Ishikawa (cell line): ENCODE measurements around the gene RAPGEF4.

Experiments used
- CEBPB ChIP-seq: IDR thresholded peaks from 2 replicates; pipeline ENCODE4 v1.6.1; 2012
- CREB1 ChIP-seq: IDR thresholded peaks from 2 replicates; pipeline ENCODE4 v1.6.1; 2012; ENCODE audit warnings: low read depth
- EGR1 ChIP-seq: IDR thresholded peaks from 2 replicates; pipeline ENCODE4 v1.6.1; 2012
- EP300 ChIP-seq: IDR thresholded peaks from 2 replicates; pipeline ENCODE4 v1.6.1; 2012; ENCODE audit warnings: borderline replicate concordance
- FOXM1 ChIP-seq: IDR thresholded peaks from 2 replicates; pipeline ENCODE4 v1.6.1; 2012; ENCODE audit warnings: low read depth, borderline replicate concordance
- NFIC ChIP-seq: IDR thresholded peaks from 2 replicates; pipeline ENCODE4 v1.6.1; 2012
- RAD21 ChIP-seq: IDR thresholded peaks from 2 replicates; pipeline ENCODE4 v1.6.1; 2012; ENCODE audit warnings: low read depth
- REST ChIP-seq: IDR thresholded peaks from 2 replicates; pipeline ENCODE4 v1.6.1; 2012; ENCODE audit warnings: low read depth, mild to moderate bottlenecking
- TAF1 ChIP-seq: IDR thresholded peaks from 2 replicates; pipeline ENCODE4 v1.6.1; 2012; ENCODE audit warnings: low read depth, mild to moderate bottlenecking
- TCF12 ChIP-seq: IDR thresholded peaks from 2 replicates; pipeline ENCODE4 v1.6.1; 2012; ENCODE audit warnings: low read depth
- TEAD4 ChIP-seq: IDR thresholded peaks from 2 replicates; pipeline ENCODE4 v1.6.1; 2012
- USF1 ChIP-seq: IDR thresholded peaks from 2 replicates; pipeline ENCODE4 v1.6.1; 2012
- YY1 ChIP-seq: IDR thresholded peaks from 2 replicates; pipeline ENCODE4 v1.6.1; 2012; ENCODE audit warnings: low read depth
- ZBTB7A ChIP-seq: IDR thresholded peaks from 2 replicates; pipeline ENCODE4 v1.6.1; 2012; ENCODE audit warnings: low read depth
- TF ChIP-seq, protein P1 (sequence below): IDR thresholded peaks from 2 replicates; pipeline ENCODE4 v1.6.1; 2012

RAPGEF4 gene

DNA sequence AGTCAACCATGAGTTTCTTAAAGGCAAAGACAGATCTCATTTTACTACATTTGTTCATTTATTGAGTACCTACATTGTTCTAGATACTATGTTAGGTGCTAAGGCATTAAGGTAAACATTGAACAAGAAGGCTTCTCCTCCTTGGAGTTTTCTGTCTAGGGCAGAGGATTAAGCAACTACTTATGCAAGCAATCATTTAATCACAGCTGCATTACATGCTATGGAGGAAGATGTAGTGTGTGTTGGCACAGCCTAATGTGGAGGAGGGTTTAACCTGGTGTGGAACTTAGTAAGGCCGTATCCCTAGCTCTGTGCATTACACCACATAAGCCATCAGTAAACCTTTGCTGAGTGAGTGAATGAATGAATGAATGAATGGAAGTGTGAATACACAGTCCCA lies 233.5 kb downstream of the RAPGEF4 start:
- TF ChIP-seq USF1 (no peak), CEBPB (no peak), TCF12 (no peak), REST (no peak), RAD21 (no peak), EGR1 (no peak), NFIC (no peak), YY1 (no peak)
- TF ChIP-seq, protein P1, sequence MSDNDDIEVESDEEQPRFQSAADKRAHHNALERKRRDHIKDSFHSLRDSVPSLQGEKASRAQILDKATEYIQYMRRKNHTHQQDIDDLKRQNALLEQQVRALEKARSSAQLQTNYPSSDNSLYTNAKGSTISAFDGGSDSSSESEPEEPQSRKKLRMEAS, result no peak

GRCh38 chr2:172969609-172970008 lies 234.0 kb downstream of the RAPGEF4 start:
- TF ChIP-seq CREB1 (no peak), YY1 (no peak), EGR1 (no peak), TAF1 (no peak), TCF12 (no peak), ZBTB7A (no peak), TEAD4 (no peak), EP300 (no peak)
- TF ChIP-seq, protein P1, result no peak

DNA sequence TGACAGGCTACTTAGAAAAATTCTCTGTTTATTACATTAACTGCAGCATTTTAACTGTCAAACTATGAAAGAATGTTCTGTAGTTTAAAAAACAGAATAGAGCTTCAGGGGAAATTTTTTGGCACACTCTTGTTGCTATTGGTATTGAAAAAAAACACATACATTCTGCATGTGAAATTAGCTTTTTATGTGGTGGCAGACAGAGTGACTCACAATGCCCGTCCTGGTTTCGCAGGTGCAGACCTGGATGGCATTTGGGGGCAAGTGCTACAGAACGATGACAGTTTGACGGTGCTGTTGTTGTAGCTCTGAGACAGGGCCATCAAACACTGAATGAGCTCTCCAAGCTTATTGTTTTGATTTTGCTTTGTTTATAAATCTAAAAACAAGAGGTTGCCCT lies 235.0 kb downstream of the RAPGEF4 start:
- TF ChIP-seq NFIC (no peak), RAD21 (no peak), TEAD4 (no peak), TCF12 (no peak), CEBPB (no peak), ZBTB7A (no peak), REST (no peak)
- TF ChIP-seq, protein P1, result no peak

DNA sequence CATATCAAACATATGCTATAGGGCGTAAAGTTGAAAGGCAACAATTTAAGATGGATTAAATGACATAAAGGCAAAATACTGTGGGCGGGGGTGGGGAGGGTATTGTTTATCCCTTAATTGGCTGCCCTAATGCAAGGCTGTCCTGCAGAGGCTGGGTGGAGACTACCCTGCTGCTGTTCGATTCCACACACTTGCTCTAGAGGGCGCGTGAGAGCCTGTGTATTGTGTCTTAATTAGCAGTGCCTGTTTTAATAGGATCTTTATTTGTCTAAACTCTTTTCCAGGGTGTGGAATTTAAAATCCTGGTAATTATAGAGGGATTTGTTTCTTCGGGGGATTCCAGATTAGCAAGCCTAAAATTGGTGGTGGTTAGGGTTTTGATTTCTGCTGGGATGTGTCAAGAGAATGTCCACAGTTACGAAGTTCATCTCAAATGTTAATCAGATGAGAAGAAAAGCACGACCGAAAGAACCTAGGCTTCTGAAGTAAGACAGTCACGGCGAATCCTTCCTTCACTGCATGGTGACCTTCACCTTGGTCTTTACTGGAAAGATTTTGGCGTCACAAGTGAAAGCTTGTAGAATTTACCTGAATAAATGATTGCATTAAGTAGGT lies 236.5 kb downstream of the RAPGEF4 start:
- peak; percentile 69 for TF ChIP-seq RAD21
- no peak for TF ChIP-seq EGR1
- TF ChIP-seq EP300, result no peak
- no peak for TF ChIP-seq TCF12

GRCh38 chr2:172974762-172975161 lies 239.1 kb downstream of the RAPGEF4 start:
- TF ChIP-seq REST (no peak), EGR1 (no peak), TCF12 (no peak), CEBPB (no peak), FOXM1 (no peak), NFIC (no peak), RAD21 (no peak), TAF1 (no peak), EP300 (no peak), ZBTB7A (no peak), TEAD4 (no peak), USF1 (no peak), YY1 (no peak), CREB1 (no peak)
- TF ChIP-seq, protein P1, result no peak
